Activated CD8-positive, alpha-beta T cell treated with anti-CD3 and anti-CD28 coated beads for 36 hours (primary cell): Measurements from ENCODE around the gene TROAP. TPM values are rescaled to one million over a fixed set of nuclear protein-coding genes. Genes with fewer than 3 reads are reported as not detected.

Experiments
- ATAC-seq: fragments of 200-7000 bp; cut with Tn5 transposase; one replicate; pipeline ENCODE4 v1.10.0; 2021; ENCODE audit warnings: mild to moderate bottlenecking, moderate library complexity
- CTCF ChIA-PET: fragments of 350-600 bp; sonication (Branson Sonifier 250); formaldehyde crosslinking; loops from one replicate; lab custom pipeline; 2021; ENCODE audit warnings: antibody characterized with exemption; lab: Charles Lee
- POLR2A ChIA-PET: fragments of 350-600 bp; sonication (Branson Sonifier 250); formaldehyde crosslinking; loops from one replicate; lab custom pipeline; 2021; ENCODE audit warnings: antibody characterized with exemption; lab: Charles Lee
- DNase-seq: peaks from one replicate; pipeline ENCODE4 v3.0.0-alpha.2; 2020
- H3K27ac Mint-ChIP-seq: one replicate; pipeline ENCODE4 v1.8.0; 2021; ENCODE audit warnings: mild to moderate bottlenecking, mixed read lengths
- H3K27me3 Mint-ChIP-seq: one replicate; pipeline ENCODE4 v1.8.0; 2021; ENCODE audit warnings: mixed read lengths
- H3K36me3 Mint-ChIP-seq: one replicate; pipeline ENCODE4 v1.8.0; 2021; ENCODE audit warnings: low read depth, mixed read lengths
- H3K4me1 Mint-ChIP-seq: one replicate; pipeline ENCODE4 v1.8.0; 2021; ENCODE audit warnings: low read depth, mixed read lengths
- H3K4me3 Mint-ChIP-seq: one replicate; pipeline ENCODE4 v1.8.0; 2021; ENCODE audit warnings: mild to moderate bottlenecking, moderate library complexity, mixed read lengths
- H3K9me3 Mint-ChIP-seq: one replicate; pipeline ENCODE4 v1.8.0; 2021; ENCODE audit warnings: mixed read lengths
- CTCF ChIP-seq: fragments of 200-600 bp; IDR thresholded peaks from one replicate; pipeline ENCODE4 v1.8.0; 2022; ENCODE audit warnings: antibody characterized with exemption, mild to moderate bottlenecking
- intact Hi-C: fragments of 100-400 bp; cut with micrococcal nuclease; formaldehyde crosslinking; loops from one replicate; pipeline ENCODE4 v1.10.0; 2022
- total RNA-seq, 2 experiments: library from RNA; stranded (reverse); gene quantifications; one replicate each; pipeline ENCODE4 v1.2.3, GENCODE V29; 2021

TROAP gene
- total RNA-seq, 2 experiments from 2014 or later, result 46.6 to 52.6 TPM

GRCh38 chr12:49322367-49322707 is 718 bp upstream of the TROAP start:
- no peak for ATAC-seq
- intact Hi-C loops, result no loop called here
- CTCF ChIA-PET, result interaction anchor here (1.0 to 4.7 kb wide), 13 partner anchors 9 to 419 kb away, joined by 3 to 42 read pairs (median 11); partner anchors contain the start of genes C1QL4, DNAJC22, PRPH and TMBIM6
- H3K36me3 Mint-ChIP-seq, result peaks cover 18% of the 10 kb centered on the region
- POLR2A ChIA-PET, result interaction anchor here (0.7 to 2.7 kb wide), 9 partner anchors 10 to 58 kb away, joined by 3 to 17 read pairs (median 5); partner anchors contain the start of genes PRPH and TUBA1C
- H3K9me3 Mint-ChIP-seq, result no peaks in the 10 kb centered on the region
- peak overlapping the region; percentile 92 for H3K27ac Mint-ChIP-seq
- H3K4me1 Mint-ChIP-seq, result peaks cover 10% of the 10 kb centered on the region
- no peaks in the 10 kb centered on the region for H3K27me3 Mint-ChIP-seq
- peak overlapping the region; percentile 100 for H3K4me3 Mint-ChIP-seq
- TF ChIP-seq CTCF, result no peak
- no peak for DNase-seq

- H3K36me3 Mint-ChIP-seq, result peaks cover 23% of the 10 kb centered on the region
- no peak for DNase-seq
- ATAC-seq, result no peak
- CTCF ChIA-PET, result interaction anchor here (1.0 to 4.7 kb wide), 10 partner anchors 8 to 190 kb away, joined by 3 to 42 read pairs (median 13); partner anchors contain the start of genes C1QL4, DNAJC22 and PRPH
- H3K27ac Mint-ChIP-seq, result peak overlapping the region; percentile 92
- peak overlapping the region; percentile 100 for H3K4me3 Mint-ChIP-seq
- intact Hi-C loops, result no loop called here
- H3K9me3 Mint-ChIP-seq, result no peaks in the 10 kb centered on the region
- peaks cover 10% of the 10 kb centered on the region for H3K4me1 Mint-ChIP-seq
- no peaks in the 10 kb centered on the region for H3K27me3 Mint-ChIP-seq
- POLR2A ChIA-PET, result interaction anchor here (1.1 to 2.7 kb wide), 6 partner anchors 8 to 59 kb away, joined by 3 to 17 read pairs (median 6); partner anchors contain the start of genes PRPH and TUBA1C
- TF ChIP-seq CTCF, result no peak
Measured at GRCh38 chr12:49323524-49324097, 556 bp downstream of the TROAP start.

- POLR2A ChIA-PET, result interaction anchor here (0.7 to 1.2 kb wide), 2 partner anchors 17 to 194 kb away, joined by 3 to 4 read pairs; partner anchors contain the start of gene TUBA1B
- DNase-seq (no peak), ATAC-seq (no peak)
- Mint-ChIP-seq H3K4me3 (no peak overlapping the region), H3K27ac (no peak overlapping the region), H3K9me3 (no peaks in the 10 kb centered on the region), H3K4me1 (peaks cover 10% of the 10 kb centered on the region), H3K36me3 (peaks cover 30% of the 10 kb centered on the region), H3K27me3 (no peaks in the 10 kb centered on the region)
- intact Hi-C loops, result no loop called here
- no peak for TF ChIP-seq CTCF
- CTCF ChIA-PET, result interaction anchor here (1.0 to 1.6 kb wide), 3 partner anchors 16 to 31 kb away, joined by 3 to 5 read pairs (median 5); no protein-coding TSS in a partner anchor
Measured at GRCh38 chr12:49325606-49326005, 2.6 kb downstream of the TROAP start.

GRCh38 chr12:49327368-49327767 is 4.3 kb downstream of the TROAP start:
- intact Hi-C loops, result no loop called here
- H3K27ac Mint-ChIP-seq, result no peak overlapping the region
- peaks cover 8% of the 10 kb centered on the region for H3K27me3 Mint-ChIP-seq
- TF ChIP-seq CTCF, result no peak
- peaks cover under 1% of the 10 kb centered on the region for H3K4me1 Mint-ChIP-seq
- CTCF ChIA-PET, result no interaction called here
- ATAC-seq (no peak), DNase-seq (no peak)
- H3K4me3 Mint-ChIP-seq, result no peak overlapping the region
- H3K9me3 Mint-ChIP-seq, result no peaks in the 10 kb centered on the region
- POLR2A ChIA-PET, result no interaction called here
- H3K36me3 Mint-ChIP-seq, result peaks cover 39% of the 10 kb centered on the region

- H3K27me3 Mint-ChIP-seq, result peaks cover 12% of the 10 kb centered on the region
- H3K4me3 Mint-ChIP-seq, result no peak overlapping the region
- TF ChIP-seq CTCF, result no peak
- ChIA-PET POLR2A (no interaction called here), CTCF (no interaction called here)
- ATAC-seq, result no peak
- no peaks in the 10 kb centered on the region for H3K4me1 Mint-ChIP-seq
- intact Hi-C loops, result no loop called here
- no peak for DNase-seq
- peaks cover 39% of the 10 kb centered on the region for H3K36me3 Mint-ChIP-seq
- H3K9me3 Mint-ChIP-seq, result no peaks in the 10 kb centered on the region
- H3K27ac Mint-ChIP-seq, result no peak overlapping the region
Measured at GRCh38 chr12:49327887-49328286, 4.8 kb downstream of the TROAP start.
